ENCODE measurements around the gene TUBB3.
"Not testable (repeated sequence)": the region's sequence is repeated elsewhere in the genome, so short reads cannot be mapped to it uniquely, and the experiment has no call there.

The TUBB3 gene

DNA sequence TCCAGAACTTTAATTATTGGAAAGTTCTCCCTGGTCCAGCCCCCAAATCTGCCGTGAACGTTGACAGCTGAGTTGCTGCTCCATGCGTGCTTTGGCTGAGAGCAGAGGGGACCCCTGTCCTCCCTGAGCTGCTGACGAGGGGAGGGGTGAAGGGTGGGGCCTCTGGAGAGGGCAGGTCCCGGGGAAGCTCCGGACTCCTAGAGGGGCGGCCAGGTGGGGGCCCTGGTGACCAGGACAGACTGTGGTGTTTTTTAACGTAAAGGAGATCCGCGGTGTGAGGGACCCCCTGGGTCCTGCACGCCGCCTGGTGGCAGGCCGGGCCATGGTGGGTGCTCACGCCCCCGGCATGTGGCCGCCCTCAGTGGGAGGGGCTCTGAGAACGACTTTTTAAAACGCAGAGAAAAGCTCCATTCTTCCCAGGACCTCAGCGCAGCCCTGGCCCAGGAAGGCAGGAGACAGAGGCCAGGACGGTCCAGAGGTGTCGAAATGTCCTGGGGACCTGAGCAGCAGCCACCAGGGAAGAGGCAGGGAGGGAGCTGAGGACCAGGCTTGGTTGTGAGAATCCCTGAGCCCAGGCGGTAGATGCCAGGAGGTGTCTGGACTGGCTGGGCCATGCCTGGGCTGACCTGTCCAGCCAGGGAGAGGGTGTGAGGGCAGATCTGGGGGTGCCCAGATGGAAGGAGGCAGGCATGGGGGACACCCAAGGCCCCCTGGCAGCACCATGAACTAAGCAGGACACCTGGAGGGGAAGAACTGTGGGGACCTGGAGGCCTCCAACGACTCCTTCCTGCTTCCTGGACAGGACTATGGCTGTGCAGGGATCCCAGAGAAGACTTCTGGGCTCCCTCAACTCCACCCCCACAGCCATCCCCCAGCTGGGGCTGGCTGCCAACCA is 4.4 kb upstream of the TUBB3 start, which contains the start of gene MC1R:
TSS of gene MC1R (plus strand) at position 410 of the 895 bp plus-strand sequence. CDS start at position 807, 397 bp downstream.
- no peak for DNase-seq

DNA sequence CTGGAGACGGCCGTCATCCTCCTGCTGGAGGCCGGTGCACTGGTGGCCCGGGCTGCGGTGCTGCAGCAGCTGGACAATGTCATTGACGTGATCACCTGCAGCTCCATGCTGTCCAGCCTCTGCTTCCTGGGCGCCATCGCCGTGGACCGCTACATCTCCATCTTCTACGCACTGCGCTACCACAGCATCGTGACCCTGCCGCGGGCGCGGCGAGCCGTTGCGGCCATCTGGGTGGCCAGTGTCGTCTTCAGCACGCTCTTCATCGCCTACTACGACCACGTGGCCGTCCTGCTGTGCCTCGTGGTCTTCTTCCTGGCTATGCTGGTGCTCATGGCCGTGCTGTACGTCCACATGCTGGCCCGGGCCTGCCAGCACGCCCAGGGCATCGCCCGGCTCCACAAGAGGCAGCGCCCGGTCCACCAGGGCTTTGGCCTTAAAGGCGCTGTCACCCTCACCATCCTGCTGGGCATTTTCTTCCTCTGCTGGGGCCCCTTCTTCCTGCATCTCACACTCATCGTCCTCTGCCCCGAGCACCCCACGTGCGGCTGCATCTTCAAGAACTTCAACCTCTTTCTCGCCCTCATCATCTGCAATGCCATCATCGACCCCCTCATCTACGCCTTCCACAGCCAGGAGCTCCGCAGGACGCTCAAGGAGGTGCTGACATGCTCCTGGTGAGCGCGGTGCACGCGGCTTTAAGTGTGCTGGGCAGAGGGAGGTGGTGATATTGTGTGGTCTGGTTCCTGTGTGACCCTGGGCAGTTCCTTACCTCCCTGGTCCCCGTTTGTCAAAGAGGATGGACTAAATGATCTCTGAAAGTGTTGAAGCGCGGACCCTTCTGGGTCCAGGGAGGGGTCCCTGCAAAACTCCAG is 3.4 kb upstream of the TUBB3 start:
- DNase-seq, result no peak

DNA sequence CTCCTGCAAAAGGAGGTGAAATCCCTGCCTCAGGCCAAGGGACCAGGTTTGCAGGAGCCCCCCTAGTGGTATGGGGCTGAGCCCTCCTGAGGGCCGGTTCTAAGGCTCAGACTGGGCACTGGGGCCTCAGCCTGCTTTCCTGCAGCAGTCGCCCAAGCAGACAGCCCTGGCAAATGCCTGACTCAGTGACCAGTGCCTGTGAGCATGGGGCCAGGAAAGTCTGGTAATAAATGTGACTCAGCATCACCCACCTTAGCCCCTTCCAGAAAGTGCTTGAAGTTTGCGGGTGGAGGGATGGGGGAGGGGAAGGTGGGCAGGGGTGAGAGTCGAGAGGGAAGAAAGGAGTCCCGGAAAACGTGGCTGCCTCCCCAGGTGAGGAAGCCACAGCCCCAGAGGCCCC is 2.4 kb upstream of the TUBB3 start:
- no peak for DNase-seq

DNA sequence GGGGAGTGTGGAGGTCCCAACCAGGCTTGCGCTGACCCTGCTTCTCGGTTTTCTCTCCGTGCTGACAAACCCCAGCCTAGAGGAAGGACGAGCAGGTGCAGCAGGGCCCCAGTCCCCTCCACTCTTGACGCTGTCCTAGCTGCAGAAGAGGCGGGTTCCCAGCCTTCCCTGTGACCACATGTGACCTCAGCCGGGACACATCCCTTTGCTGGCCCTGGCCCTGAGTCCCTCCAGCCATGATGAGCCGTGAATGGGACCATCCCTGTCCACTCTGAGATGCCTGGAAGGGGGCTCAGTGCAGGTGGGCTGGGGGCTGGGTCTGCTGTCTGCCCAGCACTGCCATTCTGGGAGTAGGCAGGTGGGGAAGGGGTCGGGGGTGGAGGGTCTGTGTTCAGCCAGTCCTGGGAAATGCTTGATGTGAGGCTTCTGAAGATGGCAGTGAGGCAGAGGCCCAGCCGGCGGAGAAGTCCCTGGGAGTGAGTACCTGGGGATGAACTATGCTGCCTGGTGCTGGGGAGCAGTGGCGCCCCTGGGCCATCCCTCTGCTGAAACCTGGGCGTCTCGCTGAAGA is 1.9 kb upstream of the TUBB3 start:
- no peak for DNase-seq

DNA sequence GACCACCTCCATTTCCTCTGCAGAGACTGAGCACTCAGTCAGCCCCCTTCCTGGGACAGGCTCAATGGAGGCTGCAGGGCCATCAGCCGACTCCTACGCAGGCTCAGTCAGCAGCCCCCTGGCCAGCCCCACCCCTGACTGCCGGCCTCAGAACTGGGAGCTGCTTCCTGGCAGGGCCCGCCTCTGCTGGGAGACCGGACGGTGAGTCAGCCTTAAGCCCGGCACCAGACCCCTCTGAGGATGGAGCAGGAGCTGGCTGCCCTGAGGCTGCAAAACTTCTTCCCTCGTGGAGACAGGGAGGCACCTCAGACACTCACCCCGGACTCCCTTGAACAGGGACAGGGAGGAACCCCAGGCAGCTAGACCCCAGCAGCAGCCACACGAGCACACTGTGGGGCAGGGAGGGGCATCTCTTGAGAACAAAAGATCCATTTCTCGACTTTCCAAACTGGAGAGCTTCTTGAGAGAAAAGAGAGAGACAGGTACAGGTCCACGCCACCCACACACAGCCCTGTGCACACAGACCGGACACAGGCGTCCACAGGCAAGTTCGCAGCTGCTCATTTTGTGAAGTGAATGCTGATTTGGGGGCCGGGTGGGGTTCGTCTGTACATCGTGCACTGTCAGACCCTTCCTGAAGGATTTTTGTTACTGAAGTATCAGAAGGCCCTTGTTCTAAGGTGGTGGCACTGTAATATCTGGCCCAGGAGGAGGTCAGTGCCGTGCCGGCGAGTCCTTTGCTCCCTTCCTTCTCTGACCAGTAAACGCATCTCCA is 1.3 kb upstream of the TUBB3 start:
- DNase-seq, result no peak

DNA sequence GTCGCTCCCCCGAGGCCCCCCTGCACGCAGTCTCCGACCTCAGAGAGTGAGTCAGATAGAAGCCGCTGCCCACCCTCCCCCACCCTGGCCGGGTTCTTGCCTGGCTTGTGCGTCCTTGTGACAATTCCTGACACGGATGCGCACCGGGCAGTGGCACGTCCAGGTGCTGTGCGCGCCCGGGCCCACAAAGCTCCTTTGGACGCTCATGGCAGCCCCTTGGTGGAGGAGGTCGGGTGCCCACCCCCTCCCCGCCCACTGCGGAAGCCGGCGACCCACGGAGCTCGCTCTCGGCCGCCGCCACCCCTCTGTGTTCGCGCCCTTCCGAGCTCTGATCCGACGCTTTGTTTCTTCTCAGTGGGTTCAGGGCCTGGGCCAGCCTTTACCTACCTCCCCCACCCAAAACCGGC is 662 bp upstream of the TUBB3 start:
- DNase-seq, result no peak

DNA sequence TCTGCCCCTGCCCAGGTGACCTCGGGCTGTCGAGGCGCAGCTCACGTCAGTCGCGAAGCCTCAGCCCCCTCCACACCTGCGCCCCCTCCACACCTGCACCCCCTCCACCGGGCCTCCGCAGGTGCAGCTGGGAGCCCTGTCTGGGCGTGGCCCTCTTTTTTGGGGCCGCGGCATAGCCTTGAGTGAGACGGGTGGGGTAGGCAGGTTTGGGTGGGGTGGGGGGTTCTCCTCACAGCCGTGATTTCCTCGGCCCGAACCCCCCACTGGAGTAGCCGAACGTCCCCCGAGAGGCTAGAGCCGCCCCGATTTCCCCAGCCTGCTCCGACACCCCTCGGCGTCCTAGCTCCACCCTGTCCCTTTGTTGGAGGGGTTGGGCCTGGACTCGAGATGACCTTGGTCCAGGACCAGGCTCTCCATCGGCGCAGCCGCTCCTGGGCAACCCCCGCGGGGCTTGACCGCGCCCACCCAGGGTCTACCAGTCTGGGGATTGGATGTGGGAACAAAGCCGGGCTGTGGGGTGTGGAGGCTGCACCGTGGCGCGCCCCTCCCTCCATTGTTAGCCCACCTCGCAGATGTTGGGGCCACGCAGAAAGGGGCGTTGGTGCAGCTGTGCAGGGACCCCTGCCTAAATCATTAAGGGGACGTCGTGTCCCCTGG is 626 bp downstream of the TUBB3 start:
- DNase-seq, result no peak

DNA sequence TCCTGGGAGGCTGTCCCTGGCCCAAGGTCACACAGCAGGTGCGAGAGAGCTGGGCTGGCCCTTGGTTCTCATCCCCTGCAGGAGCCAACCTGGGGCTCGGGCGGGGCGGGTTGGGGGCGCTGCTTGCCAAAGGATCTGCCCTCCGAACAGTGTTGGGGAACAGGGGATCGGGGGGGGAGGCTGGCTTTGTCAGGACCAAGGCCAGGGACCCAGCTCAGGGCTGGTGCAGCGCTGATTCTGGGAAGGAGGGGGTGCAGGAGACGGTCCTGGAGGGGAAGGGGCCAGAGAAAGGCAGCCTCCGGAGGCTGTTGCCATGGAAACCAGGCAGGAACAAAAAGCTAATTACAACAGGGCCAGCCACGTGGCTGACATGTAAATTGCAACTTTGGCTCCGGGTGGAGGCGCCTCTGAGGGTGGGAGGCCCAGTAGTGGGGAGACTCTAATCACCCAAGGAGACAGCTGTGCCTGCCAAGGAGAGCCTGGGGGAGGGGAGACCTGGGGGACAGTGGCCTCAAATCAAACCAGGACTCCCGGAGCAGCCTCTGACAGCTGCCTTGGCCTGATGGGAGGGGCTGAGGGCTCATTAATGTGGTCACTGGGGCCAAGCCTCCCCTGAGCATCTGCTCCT is 1.3 kb downstream of the TUBB3 start:
- DNase-seq, result no peak

DNA sequence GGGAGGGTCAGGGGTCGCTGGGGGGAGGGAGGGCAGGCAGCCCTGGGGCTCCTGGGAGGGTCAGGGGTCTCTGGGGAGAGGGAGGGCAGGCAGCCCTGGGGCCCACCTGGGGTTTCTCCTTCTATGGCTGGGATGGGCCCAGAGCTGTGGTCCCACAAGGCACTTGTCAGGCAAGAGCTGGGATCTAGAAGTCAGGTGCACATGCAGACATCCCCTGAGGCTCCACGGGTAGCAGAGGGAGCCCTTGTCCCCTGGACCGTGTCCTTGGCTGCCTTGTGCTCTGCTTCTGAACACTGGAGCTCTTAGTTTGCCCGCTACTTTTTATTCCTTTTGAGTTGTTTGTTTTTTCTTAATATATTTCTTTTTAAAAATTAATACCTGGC is 1.8 kb downstream of the TUBB3 start:
- no peak for DNase-seq

DNA sequence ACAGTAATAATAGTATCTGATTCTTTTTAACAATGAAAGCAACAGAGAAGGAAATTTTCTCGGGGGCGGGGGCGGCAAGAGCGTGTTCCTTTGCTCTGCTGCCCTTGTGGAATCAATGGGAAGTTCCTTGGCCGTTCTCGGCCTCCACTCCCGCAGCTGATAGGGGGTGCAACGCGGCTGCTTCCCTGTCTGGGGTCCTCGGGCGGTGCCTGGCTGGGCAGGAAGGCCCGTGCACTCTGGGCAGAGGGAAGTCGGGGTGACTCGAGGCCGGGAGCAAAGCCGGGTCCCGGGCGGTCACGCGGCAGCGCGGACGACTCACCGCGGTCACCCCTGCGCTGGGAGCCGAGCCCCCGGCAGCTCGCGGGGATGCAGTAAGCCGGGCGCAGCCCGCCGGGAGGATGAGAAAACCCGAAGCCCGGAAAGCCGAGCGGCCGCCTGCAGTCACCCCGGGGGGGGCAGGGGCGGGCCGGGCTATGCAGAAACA is 2.5 kb downstream of the TUBB3 start:
- DNase-seq, result no peak

DNA sequence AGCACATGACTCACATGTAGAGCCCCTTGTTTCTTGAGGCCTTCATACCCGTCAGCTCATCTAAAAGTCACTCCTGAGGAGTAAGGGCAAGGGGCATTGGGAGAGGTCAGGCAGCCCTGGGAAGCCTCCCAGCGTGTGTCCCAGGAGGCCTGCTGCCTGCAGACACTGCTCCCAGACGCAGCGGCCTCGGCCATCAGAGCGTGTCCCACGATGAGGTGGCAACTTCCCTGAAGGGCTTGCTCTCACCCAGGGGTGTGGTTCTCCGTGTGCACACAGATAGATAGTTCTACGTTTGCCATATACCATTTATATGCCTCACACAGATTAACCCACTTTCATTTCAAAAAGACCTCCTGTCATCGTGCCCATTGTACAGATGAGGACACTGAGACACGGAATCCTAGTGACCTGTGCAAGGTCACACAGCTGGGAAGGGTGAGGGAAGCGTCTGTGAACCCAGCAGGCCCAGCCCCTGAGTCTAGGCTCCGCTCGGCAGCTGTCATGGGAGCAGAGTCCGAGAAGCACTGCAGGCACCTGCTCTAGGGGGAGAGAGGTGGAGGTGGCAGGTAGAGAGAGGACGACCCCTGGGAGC is 8.3 kb downstream of the TUBB3 start:
- no peak for DNase-seq

DNA sequence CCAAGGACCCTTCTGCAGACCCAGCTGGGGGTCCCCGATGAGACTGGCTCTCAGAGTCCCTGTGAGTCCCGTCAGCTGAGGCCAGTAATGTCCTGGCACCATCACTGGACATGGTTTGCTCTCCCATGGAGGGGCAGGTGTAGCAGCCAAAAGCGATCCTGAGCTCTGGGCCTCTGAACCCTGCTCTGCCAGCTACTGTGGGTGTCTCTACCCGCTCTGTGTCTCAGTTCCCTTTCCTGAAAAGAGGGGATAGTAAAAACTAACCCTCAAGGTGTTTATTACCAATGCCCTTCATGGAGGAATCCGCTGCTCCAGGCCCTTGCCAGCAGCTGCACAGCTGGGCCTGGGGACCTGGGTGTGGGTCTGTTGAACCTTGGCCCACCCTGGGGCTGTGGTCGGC is 8.8 kb downstream of the TUBB3 start:
- no peak for DNase-seq

DNA sequence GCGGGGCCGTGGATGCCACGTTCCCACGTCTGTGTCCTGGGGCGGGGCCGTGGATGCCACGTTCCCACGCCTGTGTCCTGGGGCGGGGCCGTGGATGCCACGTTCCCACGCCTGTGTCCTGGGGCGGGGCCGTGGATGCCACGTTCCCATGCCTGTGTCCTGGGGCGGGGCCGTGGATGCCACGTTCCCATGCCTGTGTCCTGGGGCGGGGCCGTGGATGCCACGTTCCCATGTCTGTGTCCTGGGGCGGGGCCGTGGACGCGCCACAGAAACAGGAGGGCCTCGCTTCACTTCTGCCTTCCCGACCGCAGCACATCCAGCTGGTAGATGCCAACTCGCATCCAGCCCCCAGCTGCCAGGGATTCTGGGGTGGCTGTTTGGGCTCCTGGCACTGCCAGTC is 10.9 kb downstream of the TUBB3 start:
- DNase-seq, result not testable (repeated sequence)

DNA sequence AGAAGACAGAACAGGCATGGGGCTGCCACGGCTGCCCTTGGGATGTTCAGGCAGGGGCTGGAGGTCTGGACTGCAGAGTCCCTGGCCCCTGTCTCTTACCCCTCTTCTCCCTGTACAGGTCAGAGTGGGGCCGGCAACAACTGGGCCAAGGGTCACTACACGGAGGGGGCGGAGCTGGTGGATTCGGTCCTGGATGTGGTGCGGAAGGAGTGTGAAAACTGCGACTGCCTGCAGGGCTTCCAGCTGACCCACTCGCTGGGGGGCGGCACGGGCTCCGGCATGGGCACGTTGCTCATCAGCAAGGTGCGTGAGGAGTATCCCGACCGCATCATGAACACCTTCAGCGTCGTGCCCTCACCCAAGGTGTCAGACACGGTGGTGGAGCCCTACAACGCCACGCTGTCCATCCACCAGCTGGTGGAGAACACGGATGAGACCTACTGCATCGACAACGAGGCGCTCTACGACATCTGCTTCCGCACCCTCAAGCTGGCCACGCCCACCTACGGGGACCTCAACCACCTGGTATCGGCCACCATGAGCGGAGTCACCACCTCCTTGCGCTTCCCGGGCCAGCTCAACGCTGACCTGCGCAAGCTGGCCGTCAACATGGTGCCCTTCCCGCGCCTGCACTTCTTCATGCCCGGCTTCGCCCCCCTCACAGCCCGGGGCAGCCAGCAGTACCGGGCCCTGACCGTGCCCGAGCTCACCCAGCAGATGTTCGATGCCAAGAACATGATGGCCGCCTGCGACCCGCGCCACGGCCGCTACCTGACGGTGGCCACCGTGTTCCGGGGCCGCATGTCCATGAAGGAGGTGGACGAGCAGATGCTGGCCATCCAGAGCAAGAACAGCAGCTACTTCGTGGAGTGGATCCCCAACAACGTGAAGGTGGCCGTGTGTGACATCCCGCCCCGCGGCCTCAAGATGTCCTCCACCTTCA is 11.7 kb downstream of the TUBB3 start:
- DNase-seq, result no peak

DNA sequence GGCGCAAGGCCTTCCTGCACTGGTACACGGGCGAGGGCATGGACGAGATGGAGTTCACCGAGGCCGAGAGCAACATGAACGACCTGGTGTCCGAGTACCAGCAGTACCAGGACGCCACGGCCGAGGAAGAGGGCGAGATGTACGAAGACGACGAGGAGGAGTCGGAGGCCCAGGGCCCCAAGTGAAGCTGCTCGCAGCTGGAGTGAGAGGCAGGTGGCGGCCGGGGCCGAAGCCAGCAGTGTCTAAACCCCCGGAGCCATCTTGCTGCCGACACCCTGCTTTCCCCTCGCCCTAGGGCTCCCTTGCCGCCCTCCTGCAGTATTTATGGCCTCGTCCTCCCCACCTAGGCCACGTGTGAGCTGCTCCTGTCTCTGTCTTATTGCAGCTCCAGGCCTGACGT is 12.5 kb downstream of the TUBB3 start:
- not testable (repeated sequence) for DNase-seq

DNA sequence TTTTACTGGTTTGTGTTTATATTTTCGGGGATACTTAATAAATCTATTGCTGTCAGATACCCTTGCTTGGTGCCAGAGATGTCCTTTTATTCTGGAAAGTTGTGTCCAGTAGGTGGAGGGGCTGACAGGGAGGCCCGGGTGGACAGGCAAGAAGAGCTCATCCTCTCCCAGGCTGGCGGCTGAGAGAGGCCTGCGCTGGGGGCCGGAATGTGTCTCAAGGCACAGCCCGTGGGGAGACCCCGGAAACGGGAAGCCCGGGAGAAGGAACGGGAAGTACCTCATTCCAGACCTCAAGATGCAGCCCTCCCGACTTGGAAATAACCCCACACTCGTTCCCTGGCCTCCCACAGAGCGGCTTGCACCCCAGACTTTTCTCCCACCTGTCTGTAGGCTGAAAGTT is 12.9 kb downstream of the TUBB3 start:
- no peak for DNase-seq

DNA sequence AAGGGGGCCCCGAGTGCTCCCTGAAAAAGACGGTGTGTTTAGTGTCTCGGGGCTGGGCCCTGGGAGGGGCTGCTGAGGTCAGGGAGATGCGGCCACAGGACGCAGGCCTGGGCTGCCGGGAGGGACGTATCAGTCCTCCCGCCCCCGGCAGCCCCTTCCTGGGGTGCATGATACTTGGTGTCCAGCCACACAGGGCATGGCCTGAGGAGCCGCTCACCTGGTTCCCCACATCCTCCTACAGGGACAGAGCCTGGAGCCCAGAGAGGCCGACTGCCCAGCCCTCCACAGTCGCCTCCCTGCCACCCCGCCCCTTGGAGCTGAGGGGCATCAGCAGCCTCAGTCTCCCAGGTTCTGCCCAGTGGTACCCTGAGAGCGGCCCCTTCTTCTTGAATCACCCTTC is 13.4 kb downstream of the TUBB3 start:
- DNase-seq, result no peak

DNA sequence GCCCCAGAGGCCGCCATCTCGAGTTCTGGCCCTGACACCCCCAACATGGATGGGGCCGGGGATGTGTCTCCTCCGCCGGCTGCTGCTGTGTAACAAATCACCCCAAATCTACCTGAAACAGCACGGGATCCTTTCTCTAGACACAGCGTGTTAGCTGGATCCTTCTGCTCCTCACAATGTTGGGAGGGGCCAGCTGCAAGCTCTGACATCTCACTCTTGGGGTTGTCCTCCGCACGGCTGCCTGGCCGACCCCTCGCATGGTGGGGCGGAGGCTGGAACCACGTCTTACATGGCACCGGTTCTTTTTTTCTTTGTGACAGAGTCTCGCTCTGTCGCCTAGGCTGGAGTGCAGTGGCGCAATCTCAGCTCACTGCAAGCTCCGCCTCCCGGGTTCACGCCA is 13.8 kb downstream of the TUBB3 start:
- no peak for DNase-seq

DNA sequence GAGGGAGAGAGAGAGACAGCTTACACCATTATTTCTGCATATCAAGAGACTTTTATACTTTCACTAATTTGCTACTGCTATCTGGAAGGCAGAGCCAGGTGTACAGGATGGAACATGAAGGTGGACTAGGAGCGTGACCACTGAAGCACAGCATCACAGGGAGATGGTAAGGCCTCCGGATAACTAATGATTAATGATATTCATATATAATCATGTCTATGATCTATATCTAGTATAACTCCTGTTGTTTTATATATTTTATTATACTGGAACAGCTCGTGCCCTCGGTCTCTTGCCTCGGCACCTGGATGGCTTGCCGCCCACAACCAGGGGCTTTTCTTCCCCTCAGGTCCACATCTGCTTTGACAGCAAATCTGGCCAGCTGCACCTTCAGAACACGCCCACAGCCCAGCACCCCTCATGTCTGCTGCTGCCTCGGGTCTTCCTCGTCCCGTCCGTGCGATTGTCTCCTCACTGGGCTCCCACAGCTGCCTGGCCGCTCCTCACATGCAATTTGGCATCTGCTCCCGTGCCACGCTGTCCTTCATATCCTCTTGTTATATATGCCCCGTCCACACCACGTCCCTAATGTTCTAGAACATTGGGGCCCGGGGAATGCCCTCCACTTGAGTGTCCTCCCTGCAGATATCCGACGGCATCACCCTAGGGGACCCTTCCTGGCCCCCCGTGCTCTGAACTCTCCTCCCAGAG is 15.2 kb downstream of the TUBB3 start:
- no peak for DNase-seq

All from stimulated activated CD4-positive, alpha-beta T cell treated with anti-CD3 and anti-CD28 coated beads, Interleukin-2, amount 100 ng/mL, for 48 hours (primary cell).